K562 (cell line): ENCODE results near the gene COX4I2.

ENCODE experiments used
- EZH2 ChIP-seq: IDR thresholded peaks from 2 replicates; pipeline ENCODE4 v1.6.1; 2012; ENCODE audit warnings: low read depth, mild to moderate bottlenecking, inconsistent platforms, low read length, borderline replicate concordance
- ZNF785 ChIP-seq: fragments of 250-450 bp; sonication (Bioruptor Pico); IDR thresholded peaks from 2 replicates; pipeline ENCODE4 v1.4.0; 2020; ENCODE audit warnings: mild to moderate bottlenecking

DNA sequence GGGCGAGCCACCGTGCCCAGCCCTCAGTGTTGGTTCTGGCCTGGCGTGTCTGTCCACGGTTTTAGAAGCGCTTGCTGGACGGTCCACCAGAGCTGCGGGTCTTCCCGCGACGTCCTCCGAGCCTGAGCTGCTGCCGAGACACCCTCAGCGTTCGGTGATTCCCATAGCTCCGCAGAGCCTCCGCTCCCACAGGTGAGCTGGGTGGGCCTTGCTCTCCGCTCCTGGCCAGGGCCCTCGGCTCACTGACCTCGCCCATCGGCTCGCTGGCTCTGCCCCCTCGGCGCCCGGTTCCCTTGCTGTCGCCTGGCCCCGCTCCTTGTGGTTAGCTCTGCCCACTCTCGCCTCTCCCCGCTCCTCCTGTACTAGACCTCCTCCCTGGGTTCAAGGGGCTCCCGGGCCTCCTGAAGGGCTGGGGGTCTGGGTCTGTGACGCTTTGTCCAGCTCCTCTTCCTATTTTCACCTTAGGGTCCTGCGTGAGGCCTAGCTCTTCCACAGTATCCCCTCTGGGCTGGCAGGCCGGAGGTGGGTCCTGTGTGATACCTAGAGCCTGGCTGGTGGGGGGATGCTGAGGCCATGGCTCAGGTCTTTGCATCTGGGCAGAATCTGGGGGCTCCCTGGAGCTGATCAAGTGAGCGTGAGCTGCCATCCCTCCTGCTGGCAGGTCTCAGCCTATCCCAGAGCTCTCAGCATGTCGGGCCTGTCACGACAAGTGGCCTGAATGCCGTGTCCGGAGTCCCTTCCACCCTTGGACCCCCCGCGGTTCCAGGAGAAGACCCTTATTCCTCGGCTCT, 5.0 kb upstream of the COX4I2 start:
- no peak for TF ChIP-seq EZH2
- no peak for TF ChIP-seq ZNF785 (CRISPR knock-in tag)
